Lower leg skin (tissue), 4 donors: ENCODE data around the gene TP53I13. TPM values are rescaled to one million over a fixed set of nuclear protein-coding genes. Genes with fewer than 3 reads are reported as not detected.

Source experiments
- DNase-seq, 2 donors: peaks; one replicate each; pipeline ENCODE4 v3.0.0-alpha.2; 2019; ENCODE audit warnings: low spot score in 2 of 2
- H3K4me3 ChIP-seq: fragments of 200-600 bp; sonication (generic); 2 replicates; pipeline ENCODE4 v1.5.1; 2017; ENCODE audit warnings: mild to moderate bottlenecking, low read depth; ENCODE audit not compliant: poor library complexity, severe bottlenecking
- CTCF ChIP-seq, 3 donors: fragments of 450-650 bp; IDR thresholded peaks; one replicate each; pipeline ENCODE4 v1.5.1; 2016; ENCODE audit warnings: antibody characterized with exemption in 3 of 3, mild to moderate bottlenecking in 3 of 3, moderate library complexity in 2 of 3
- POLR2A ChIP-seq, 2 donors: fragments of 450-650 bp; IDR thresholded peaks; one replicate each; pipeline ENCODE4 v1.6.1; 2016 to 2017; ENCODE audit warnings: antibody characterized with exemption in 2 of 2, mild to moderate bottlenecking in 1 of 2, moderate library complexity in 1 of 2
- WGBS, 2 donors: methylation state at CpG; one replicate each; pipeline ENCODE4 v1.1.5; 2018; 5-methylcytosine and 5-hydroxymethylcytosine counted together
- intact Hi-C: fragments of 100-400 bp; cut with DNase I; formaldehyde crosslinking; loops from one replicate; pipeline ENCODE4 v1.15.0; 2023; ENCODE audit warnings: low total_unique reads
- total RNA-seq, 4 donors: library from RNA; depleted of rRNA; stranded (reverse); fragments of >200 nt; gene quantifications; one replicate each; pipeline ENCODE4 v1.1.0, GENCODE V29; 2016

The TP53I13 gene
- 10 to 100 TPM; 30.2 to 55.8 (median 34.5) TPM for total RNA-seq

- peak within 1 kb of the TSS; percentile 68 for H3K4me3 ChIP-seq
- intact Hi-C loops: no loop called here
- TF ChIP-seq CTCF (IDR thresholded peaks at IDR 0.05): no peak
- no peak for TF ChIP-seq POLR2A (IDR thresholded peaks at IDR 0.05)
- 2 to 4% methylated on average over 18 to 51 of the region's 85 CpGs for WGBS, 2 donors
- DNase-seq: peak; percentile 84 to 97
Observed at GRCh38 chr17:29568331-29569244, at the start of gene TP53I13. TSS of gene TP53I13 (plus strand) at chr17:29568701. CDS start at chr17:29568759, 58 bp downstream.

- TF ChIP-seq POLR2A (IDR thresholded peaks at IDR 0.05): no peak
- no peak for TF ChIP-seq CTCF (IDR thresholded peaks at IDR 0.05)
- intact Hi-C loops: no loop called here
- DNase-seq: no peak
- WGBS, 2 donors: 88 to 91% methylated on average over 3 of the region's 3 CpGs
- no peak overlapping the region for H3K4me3 ChIP-seq
Observed at GRCh38 chr17:29524692-29525091, 43.8 kb upstream of the TP53I13 start.

GRCh38 chr17:29526322-29526721 is 42.2 kb upstream of the TP53I13 start:
- intact Hi-C loops: no loop called here
- no peak overlapping the region for H3K4me3 ChIP-seq
- DNase-seq: no peak
- 91 to 93% methylated on average over 3 of the region's 3 CpGs for WGBS, 2 donors
- TF ChIP-seq CTCF (IDR thresholded peaks at IDR 0.05) (no peak), POLR2A (IDR thresholded peaks at IDR 0.05) (no peak)

- intact Hi-C loops: no loop called here
- no peak overlapping the region for H3K4me3 ChIP-seq
- 92 to 93% methylated on average over 8 of the region's 8 CpGs for WGBS, 2 donors
- TF ChIP-seq POLR2A (IDR thresholded peaks at IDR 0.05) (no peak), CTCF (IDR thresholded peaks at IDR 0.05) (no peak)
- DNase-seq: no peak
Observed at GRCh38 chr17:29533976-29534375, 34.5 kb upstream of the TP53I13 start.

GRCh38 chr17:29544066-29544465 is 24.4 kb upstream of the TP53I13 start:
- 86 to 88% methylated on average over 4 of the region's 4 CpGs for WGBS, 2 donors
- intact Hi-C loops: no loop called here
- no peak overlapping the region for H3K4me3 ChIP-seq
- no peak for DNase-seq
- no peak for TF ChIP-seq POLR2A (IDR thresholded peaks at IDR 0.05)

- no peak for TF ChIP-seq POLR2A (IDR thresholded peaks at IDR 0.05)
- TF ChIP-seq CTCF (IDR thresholded peaks at IDR 0.05): no peak
- 87 to 90% methylated on average over 1 of the region's 1 CpG for WGBS, 2 donors
- no peak overlapping the region for H3K4me3 ChIP-seq
- DNase-seq: no peak
- intact Hi-C loops: no loop called here
Observed at GRCh38 chr17:29546085-29546484, 22.4 kb upstream of the TP53I13 start.
